Astrocyte of the spinal cord (primary cell): ENCODE data around the gene ATF1.

Source experiments
- DNase-seq: peaks from one replicate; pipeline ENCODE4 v3.0.0; 2011; ENCODE audit warnings: low read depth, low spot score
- H3K4me3 ChIP-seq: 2 replicates; pipeline ENCODE4 v1.5.1; 2011; ENCODE audit warnings: low read depth, mild to moderate bottlenecking, low read length, moderate library complexity
- in situ Hi-C: cut with HindIII; loops from 2 replicates; pipeline ENCODE4 v1.10.0; 2017; ENCODE audit warnings: low sequenced_read_pairs
- TF ChIP-seq, protein P1 (sequence below): IDR thresholded peaks from 2 replicates; pipeline ENCODE4 v1.5.1; 2012; ENCODE audit warnings: low read depth, mild to moderate bottlenecking, low read length, inconsistent platforms

ATF1 gene

GRCh38 chr12:50786498-50787231, 22.8 kb downstream of the ATF1 start:
- in situ Hi-C loops, result no loop called here
- TF ChIP-seq, protein P1, sequence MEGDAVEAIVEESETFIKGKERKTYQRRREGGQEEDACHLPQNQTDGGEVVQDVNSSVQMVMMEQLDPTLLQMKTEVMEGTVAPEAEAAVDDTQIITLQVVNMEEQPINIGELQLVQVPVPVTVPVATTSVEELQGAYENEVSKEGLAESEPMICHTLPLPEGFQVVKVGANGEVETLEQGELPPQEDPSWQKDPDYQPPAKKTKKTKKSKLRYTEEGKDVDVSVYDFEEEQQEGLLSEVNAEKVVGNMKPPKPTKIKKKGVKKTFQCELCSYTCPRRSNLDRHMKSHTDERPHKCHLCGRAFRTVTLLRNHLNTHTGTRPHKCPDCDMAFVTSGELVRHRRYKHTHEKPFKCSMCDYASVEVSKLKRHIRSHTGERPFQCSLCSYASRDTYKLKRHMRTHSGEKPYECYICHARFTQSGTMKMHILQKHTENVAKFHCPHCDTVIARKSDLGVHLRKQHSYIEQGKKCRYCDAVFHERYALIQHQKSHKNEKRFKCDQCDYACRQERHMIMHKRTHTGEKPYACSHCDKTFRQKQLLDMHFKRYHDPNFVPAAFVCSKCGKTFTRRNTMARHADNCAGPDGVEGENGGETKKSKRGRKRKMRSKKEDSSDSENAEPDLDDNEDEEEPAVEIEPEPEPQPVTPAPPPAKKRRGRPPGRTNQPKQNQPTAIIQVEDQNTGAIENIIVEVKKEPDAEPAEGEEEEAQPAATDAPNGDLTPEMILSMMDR, result no peak
- DNase-seq, result peak; percentile 91
- H3K4me3 ChIP-seq, result no peak overlapping the region

DNA sequence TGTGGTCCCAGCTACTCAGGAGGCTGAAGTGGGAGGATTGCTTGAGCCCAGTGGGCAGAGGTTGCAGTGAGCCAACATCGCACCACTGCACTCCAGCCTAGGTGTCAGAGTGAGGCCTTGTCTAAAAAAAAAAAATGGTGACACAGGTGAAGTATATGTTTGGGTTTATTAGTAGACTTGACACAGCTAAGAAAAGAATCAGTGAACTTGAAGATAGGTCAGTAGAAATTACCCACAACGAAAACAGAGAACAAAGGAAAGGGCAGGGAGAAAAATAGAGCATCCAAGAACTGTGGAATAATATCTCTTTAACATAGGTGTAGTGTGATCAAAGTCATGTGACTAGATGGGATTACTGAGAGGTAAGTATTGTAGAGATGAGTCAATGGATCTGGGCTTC, 23.7 kb downstream of the ATF1 start:
- no peak overlapping the region for H3K4me3 ChIP-seq
- in situ Hi-C loops, result no loop called here
- TF ChIP-seq, protein P1, result no peak

GRCh38 chr12:50788561-50788960, 24.7 kb downstream of the ATF1 start:
- in situ Hi-C loops, result no loop called here
- TF ChIP-seq, protein P1, result no peak
- peak; percentile 85 for DNase-seq
- H3K4me3 ChIP-seq, result no peak overlapping the region

More for the DNA sequence above, 23.7 kb downstream of the ATF1 start:
- no peak for DNase-seq

GRCh38 chr12:50790081-50790480, 26.2 kb downstream of the ATF1 start:
- in situ Hi-C loops, result no loop called here
- TF ChIP-seq, protein P1, result no peak
- H3K4me3 ChIP-seq, result no peak overlapping the region
- DNase-seq, result no peak

- in situ Hi-C loops, result no loop called here
- H3K4me3 ChIP-seq, result no peak overlapping the region
- no peak for DNase-seq
- TF ChIP-seq, protein P1, result no peak
Measured at GRCh38 chr12:50799908-50800307, 36.0 kb downstream of the ATF1 start.

DNA sequence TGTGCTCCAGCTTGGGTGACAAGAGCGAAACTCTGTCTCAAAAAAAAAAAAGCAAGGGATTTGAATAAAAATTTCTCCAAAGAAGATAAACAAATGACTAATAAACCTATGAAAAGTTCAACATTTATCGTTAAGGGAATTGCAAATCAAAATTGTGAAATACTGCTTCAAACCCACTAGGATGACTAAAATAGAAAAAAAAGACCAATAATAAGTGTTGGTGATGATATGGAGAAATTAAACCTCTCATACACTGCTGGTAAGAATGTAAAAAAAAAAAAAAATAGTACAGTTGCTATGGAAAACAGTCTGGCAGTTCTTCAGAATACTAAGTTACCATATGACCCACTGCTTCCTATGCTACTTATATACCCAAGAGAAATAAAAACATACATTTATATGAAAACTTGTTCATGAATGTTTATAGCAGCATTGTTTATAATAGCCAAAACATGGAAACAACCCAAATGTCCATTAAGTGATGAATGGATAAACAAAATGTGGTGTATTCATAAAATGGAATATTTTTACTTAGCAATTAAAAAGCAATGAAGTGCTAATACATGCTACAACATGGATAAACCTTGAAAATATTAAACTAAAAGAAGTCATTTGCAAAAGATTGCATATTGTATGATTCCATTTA, 39.5 kb downstream of the ATF1 start:
- DNase-seq, result no peak
- in situ Hi-C loops, result no loop called here
- H3K4me3 ChIP-seq, result no peak overlapping the region
- TF ChIP-seq, protein P1, result no peak
